ENCODE measurements around the gene FAF2.

The FAF2 gene

DNA sequence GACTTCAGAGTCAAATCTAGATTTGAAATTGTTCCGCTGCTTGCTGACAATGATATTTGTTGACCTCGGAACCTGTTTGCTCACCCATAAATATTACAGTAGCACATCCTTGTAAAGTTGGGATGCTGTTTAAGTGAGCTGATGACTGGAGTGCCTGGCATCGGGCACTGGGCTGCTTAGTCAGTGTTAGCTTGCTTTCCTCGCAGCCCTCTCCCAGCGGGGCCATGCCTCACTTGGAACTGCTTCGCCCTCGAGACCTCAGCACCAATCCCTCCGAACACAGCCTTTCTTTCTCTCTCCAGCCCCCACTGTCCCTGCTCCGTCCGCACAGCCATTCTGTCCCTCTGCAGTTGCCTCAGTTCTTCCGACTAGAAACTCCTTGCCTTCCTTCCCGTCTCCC lies 65.6 kb downstream of the FAF2 start:
- H3K36me3 ChIP-seq: peaks cover 7% of the 10 kb centered on the region; the same call in 1 of the 2 replicates
- H3K4me3 ChIP-seq (ENCODE audit: low read depth, low read length): no peak overlapping the region
- DNase-seq: no peak
- H3K9me3 ChIP-seq (ENCODE audit: severe bottlenecking): no peaks in the 10 kb centered on the region
- no peak overlapping the region for H3K27ac ChIP-seq
- TF ChIP-seq, protein P1, sequence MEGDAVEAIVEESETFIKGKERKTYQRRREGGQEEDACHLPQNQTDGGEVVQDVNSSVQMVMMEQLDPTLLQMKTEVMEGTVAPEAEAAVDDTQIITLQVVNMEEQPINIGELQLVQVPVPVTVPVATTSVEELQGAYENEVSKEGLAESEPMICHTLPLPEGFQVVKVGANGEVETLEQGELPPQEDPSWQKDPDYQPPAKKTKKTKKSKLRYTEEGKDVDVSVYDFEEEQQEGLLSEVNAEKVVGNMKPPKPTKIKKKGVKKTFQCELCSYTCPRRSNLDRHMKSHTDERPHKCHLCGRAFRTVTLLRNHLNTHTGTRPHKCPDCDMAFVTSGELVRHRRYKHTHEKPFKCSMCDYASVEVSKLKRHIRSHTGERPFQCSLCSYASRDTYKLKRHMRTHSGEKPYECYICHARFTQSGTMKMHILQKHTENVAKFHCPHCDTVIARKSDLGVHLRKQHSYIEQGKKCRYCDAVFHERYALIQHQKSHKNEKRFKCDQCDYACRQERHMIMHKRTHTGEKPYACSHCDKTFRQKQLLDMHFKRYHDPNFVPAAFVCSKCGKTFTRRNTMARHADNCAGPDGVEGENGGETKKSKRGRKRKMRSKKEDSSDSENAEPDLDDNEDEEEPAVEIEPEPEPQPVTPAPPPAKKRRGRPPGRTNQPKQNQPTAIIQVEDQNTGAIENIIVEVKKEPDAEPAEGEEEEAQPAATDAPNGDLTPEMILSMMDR (IDR thresholded peaks at IDR 0.05; ENCODE audit: low read depth, low read length): no peak
- H3K27me3 ChIP-seq (ENCODE audit: insufficient read depth, low read depth, severe bottlenecking): no peaks in the 10 kb centered on the region

DNA sequence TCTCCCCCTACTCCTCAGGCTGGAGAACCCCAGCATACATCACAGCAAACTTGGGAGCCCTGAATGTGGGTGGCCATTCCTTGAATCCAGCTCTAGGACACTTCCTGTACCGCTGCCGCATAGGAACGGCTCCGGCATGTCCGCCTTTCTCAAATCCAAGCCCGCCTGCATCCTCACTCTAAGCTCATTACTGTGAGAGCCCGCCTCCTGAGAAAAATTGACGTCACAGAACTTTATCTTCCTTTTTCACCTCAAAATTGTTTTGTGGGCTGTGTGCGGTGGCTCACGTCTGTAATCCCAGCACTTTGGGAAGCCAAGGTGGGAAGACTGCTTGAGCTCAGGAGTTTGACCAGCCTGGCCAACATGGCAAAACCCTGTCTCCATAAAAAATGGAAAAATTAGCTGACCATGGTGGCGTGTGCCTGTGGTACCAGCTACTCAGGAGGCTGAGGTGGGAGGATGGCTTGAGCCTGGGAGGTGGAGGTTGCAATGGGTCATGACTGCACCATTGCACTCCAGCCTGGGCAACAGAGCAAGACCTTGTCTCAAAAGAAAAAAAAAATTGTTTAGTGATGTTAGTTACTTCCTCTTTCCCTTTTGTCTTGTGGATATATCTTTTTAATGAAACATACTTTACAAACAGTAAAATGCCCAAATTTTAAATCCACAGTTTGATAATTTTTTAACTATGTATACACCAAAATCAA lies 66.2 kb downstream of the FAF2 start:
- Histone ChIP-seq H3K9me3 (ENCODE audit: severe bottlenecking) (no peaks in the 10 kb centered on the region), H3K36me3 (peaks cover 3% of the 10 kb centered on the region; the same call in 1 of the 2 replicates), H3K4me3 (ENCODE audit: low read depth, low read length) (no peak overlapping the region), H3K27ac (no peak overlapping the region), H3K27me3 (ENCODE audit: insufficient read depth, low read depth, severe bottlenecking) (no peaks in the 10 kb centered on the region)
- TF ChIP-seq, protein P1 (IDR thresholded peaks at IDR 0.05; ENCODE audit: low read depth, low read length): no peak
- no peak for DNase-seq

DNA sequence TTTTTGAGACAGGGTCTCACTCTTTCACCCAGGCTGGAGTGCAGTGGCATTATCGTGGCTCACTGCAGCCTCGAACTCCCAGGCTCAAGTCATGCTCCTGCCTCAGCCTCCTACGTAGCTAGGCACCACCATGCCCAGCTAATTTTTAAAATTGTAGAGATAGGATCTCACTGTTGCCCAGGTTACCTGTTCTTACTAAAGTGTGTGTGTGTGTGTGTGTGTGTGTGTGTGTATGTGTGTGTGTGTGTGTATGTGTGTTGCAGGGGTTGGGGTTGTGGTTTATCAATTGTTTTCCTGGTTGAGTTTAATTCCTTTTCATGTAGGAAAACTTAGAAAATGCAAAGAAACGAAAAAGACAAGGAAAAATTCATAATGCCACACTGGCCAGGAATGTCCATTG lies 67.2 kb downstream of the FAF2 start:
- H3K27me3 ChIP-seq (ENCODE audit: insufficient read depth, low read depth, severe bottlenecking): no peaks in the 10 kb centered on the region
- H3K27ac ChIP-seq: no peak overlapping the region
- no peak overlapping the region for H3K4me3 ChIP-seq (ENCODE audit: low read depth, low read length)
- H3K9me3 ChIP-seq (ENCODE audit: severe bottlenecking): no peaks in the 10 kb centered on the region
- TF ChIP-seq, protein P1 (IDR thresholded peaks at IDR 0.05; ENCODE audit: low read depth, low read length): no peak
- DNase-seq: no peak
- no peaks in the 10 kb centered on the region for H3K36me3 ChIP-seq

DNA sequence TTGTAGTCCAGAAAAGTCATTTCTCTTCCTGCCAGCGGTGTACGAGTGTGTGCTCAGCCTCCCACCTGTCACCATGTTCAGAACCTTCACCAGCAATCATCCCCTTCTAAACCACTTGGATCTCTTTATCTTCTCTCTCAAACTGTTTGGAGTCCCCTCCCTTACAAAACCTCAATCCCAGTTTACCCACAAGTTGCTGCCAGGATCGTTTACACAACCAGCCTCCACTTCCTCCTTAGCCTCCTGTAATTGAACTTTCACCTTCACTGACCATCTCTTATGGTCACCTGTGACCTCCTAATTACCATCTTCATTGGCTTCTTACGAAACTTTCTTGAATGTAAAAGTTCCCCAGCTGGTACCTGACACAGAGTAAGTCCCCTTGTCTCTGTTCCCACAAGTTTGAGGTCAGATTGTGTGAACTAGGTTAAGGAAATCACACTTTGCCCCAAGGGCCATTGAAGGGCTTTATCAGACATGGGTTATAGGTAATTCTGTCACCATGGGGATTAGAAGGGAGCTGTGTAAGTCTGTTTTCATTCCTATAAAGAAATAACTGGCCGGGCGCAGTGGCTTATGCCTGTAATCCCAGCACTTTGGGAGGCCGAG lies 69.0 kb downstream of the FAF2 start:
- DNase-seq: no peak
- H3K27ac ChIP-seq: no peak overlapping the region
- no peak overlapping the region for H3K4me3 ChIP-seq (ENCODE audit: low read depth, low read length)
- no peaks in the 10 kb centered on the region for H3K27me3 ChIP-seq (ENCODE audit: insufficient read depth, low read depth, severe bottlenecking)
- H3K36me3 ChIP-seq: no peaks in the 10 kb centered on the region
- TF ChIP-seq, protein P1 (IDR thresholded peaks at IDR 0.05; ENCODE audit: low read depth, low read length): no peak
- H3K9me3 ChIP-seq (ENCODE audit: severe bottlenecking): no peaks in the 10 kb centered on the region

DNA sequence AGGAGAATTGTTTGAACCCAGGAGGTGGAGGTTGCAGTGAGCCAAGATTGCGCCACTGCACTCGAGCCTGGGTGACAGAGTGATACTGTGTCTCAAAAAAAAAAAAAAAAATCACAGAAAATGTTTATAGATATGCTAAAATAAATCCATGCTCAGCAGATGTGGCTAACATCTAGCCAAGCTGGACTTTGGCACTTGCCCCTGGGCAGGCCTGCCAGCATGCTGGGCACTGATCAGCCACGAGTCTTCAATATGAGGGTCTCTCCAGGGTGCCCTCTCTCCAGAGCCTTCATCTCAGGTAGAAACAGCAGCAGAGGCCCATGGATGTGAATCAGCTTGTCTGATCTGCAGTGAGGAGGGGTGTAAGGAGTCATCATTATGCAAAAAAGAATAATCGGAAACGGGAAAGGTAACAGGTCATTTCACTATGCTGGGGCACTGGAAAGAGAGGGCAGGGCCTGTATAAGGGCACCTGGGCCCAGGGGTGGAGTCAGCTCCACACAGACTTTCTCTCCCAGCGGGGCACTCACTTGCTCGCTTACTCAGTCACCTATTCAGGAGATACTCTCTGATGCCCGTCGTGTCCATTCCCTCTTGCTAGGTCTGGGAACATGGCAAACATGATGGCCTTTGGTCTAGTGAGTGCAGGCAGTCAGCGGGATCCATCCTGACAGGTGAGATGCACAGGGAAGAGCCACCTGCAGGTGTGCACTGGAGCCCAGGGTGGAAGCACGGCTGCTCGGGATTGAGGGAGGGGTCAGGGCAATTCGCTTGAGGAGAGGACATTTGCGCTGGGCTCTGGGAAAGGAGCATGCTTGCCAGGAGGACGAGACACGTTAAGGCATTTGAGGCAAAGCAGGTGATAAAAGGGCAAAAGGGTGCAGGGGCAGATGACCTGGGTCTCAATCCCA lies 71.9 kb downstream of the FAF2 start:
- Histone ChIP-seq H3K9me3 (ENCODE audit: severe bottlenecking) (no peaks in the 10 kb centered on the region), H3K27ac (no peak overlapping the region), H3K4me3 (ENCODE audit: low read depth, low read length) (no peak overlapping the region), H3K27me3 (ENCODE audit: insufficient read depth, low read depth, severe bottlenecking) (no peaks in the 10 kb centered on the region), H3K36me3 (no peaks in the 10 kb centered on the region)
- TF ChIP-seq, protein P1 (IDR thresholded peaks at IDR 0.05; ENCODE audit: low read depth, low read length): no peak
- no peak for DNase-seq
